H9 (cell line): ENCODE results near the gene POLR2H. TPM values are rescaled to one million over a fixed set of nuclear protein-coding genes. Genes with fewer than 3 reads are reported as not detected.
A peak's percentile ranks its signal among the peaks of the same experiment; 100 is the strongest.

Experiments used
- DNase-seq: peaks from one replicate; pipeline ENCODE4 v3.0.0-alpha.2; 2017
- H2AFZ ChIP-seq: one replicate; pipeline ENCODE4 v1.6.1; 2013; ENCODE audit warnings: mild to moderate bottlenecking, low read length, control low read depth, moderate library complexity
- H2AK5ac ChIP-seq: 2 replicates; pipeline ENCODE4 v1.6.1; 2013; ENCODE audit warnings: low read length, control low read depth, mixed read lengths; ENCODE audit not compliant: insufficient read length
- H2BK120ac ChIP-seq: one replicate; pipeline ENCODE4 v1.6.1; 2013; ENCODE audit warnings: low read depth, mild to moderate bottlenecking, low read length, control low read depth, inconsistent platforms; ENCODE audit not compliant: poor library complexity, severe bottlenecking
- H2BK12ac ChIP-seq: 2 replicates; pipeline ENCODE4 v1.6.1; 2013; ENCODE audit warnings: low read length, control low read depth, mixed read lengths, low read depth; ENCODE audit not compliant: insufficient read length
- H2BK15ac ChIP-seq: 2 replicates; pipeline ENCODE4 v1.6.1; 2013; ENCODE audit warnings: low read depth, low read length, control low read depth
- H2BK20ac ChIP-seq: one replicate; pipeline ENCODE4 v1.6.1; 2013; ENCODE audit warnings: low read depth, mild to moderate bottlenecking, low read length, control low read depth, inconsistent platforms; ENCODE audit not compliant: poor library complexity, severe bottlenecking
- H2BK5ac ChIP-seq: 2 replicates; pipeline ENCODE4 v1.6.1; 2013; ENCODE audit warnings: low read length, control low read depth, mixed read lengths; ENCODE audit not compliant: insufficient read length
- H3K14ac ChIP-seq: 2 replicates; pipeline ENCODE4 v1.6.1; 2013; ENCODE audit warnings: low read length, control low read depth; ENCODE audit not compliant: insufficient read depth
- H3K18ac ChIP-seq: 2 replicates; pipeline ENCODE4 v1.6.1; 2013; ENCODE audit warnings: low read depth, mild to moderate bottlenecking, mixed read lengths, low read length, control low read depth; ENCODE audit not compliant: insufficient read length
- H3K23ac ChIP-seq: 2 replicates; pipeline ENCODE4 v1.6.1; 2013; ENCODE audit warnings: low read length, control low read depth, mixed read lengths, low read depth; ENCODE audit not compliant: insufficient read length
- H3K23me2 ChIP-seq: 2 replicates; pipeline ENCODE4 v1.6.1; 2013; ENCODE audit warnings: low read depth, mild to moderate bottlenecking, mixed read lengths, low read length, control low read depth; ENCODE audit not compliant: insufficient read length, poor library complexity, severe bottlenecking
- H3K27ac ChIP-seq: 2 replicates; pipeline ENCODE4 v1.5.1; 2013; ENCODE audit warnings: low read length, control low read depth, mixed read lengths, low read depth; ENCODE audit not compliant: insufficient read length
- H3K27me3 ChIP-seq: 2 replicates; pipeline ENCODE4 v1.6.1; 2013; ENCODE audit warnings: low read length, control low read depth, inconsistent platforms; ENCODE audit not compliant: insufficient read depth
- H3K4ac ChIP-seq: 2 replicates; pipeline ENCODE4 v1.6.1; 2013; ENCODE audit warnings: low read depth, mild to moderate bottlenecking, control low read depth, inconsistent platforms, low read length, moderate library complexity
- H3K4me1 ChIP-seq: 2 replicates; pipeline ENCODE4 v1.6.1; 2013; ENCODE audit warnings: low read length, control low read depth, inconsistent platforms; ENCODE audit not compliant: insufficient read depth
- H3K4me2 ChIP-seq: 2 replicates; pipeline ENCODE4 v1.6.1; 2013; ENCODE audit warnings: low read length, control low read depth, mixed read lengths; ENCODE audit not compliant: insufficient read length, insufficient read depth
- H3K56ac ChIP-seq: 2 replicates; pipeline ENCODE4 v1.6.1; 2013; ENCODE audit warnings: low read depth, mild to moderate bottlenecking, mixed read lengths, low read length, control low read depth; ENCODE audit not compliant: insufficient read length
- H3K79me1 ChIP-seq: 2 replicates; pipeline ENCODE4 v1.6.1; 2013; ENCODE audit warnings: low read depth, mild to moderate bottlenecking, moderate library complexity, low read length, control low read depth, inconsistent platforms; ENCODE audit not compliant: insufficient read depth, poor library complexity, severe bottlenecking
- H3K79me2 ChIP-seq: 2 replicates; pipeline ENCODE4 v1.6.1; 2013; ENCODE audit warnings: low read length, control low read depth, inconsistent platforms; ENCODE audit not compliant: insufficient read depth
- H3K9ac ChIP-seq: 2 replicates; pipeline ENCODE4 v1.6.1; 2013; ENCODE audit warnings: low read length, control low read depth, mixed read lengths; ENCODE audit not compliant: insufficient read length; ENCODE audit errors: extremely low read depth
- H3K9me3 ChIP-seq: one replicate; pipeline ENCODE4 v1.6.1; 2013; ENCODE audit warnings: low read depth, low read length, inconsistent platforms; ENCODE audit not compliant: control insufficient read depth
- H3T11ph ChIP-seq: one replicate; pipeline ENCODE4 v1.6.1; 2013; ENCODE audit warnings: mild to moderate bottlenecking, low read length, control low read depth, inconsistent platforms
- H4K20me1 ChIP-seq: one replicate; pipeline ENCODE4 v1.6.1; 2013; ENCODE audit not compliant: control insufficient read depth, insufficient read length, insufficient read depth
- H4K5ac ChIP-seq: 2 replicates; pipeline ENCODE4 v1.6.1; 2013; ENCODE audit warnings: low read depth, mild to moderate bottlenecking, mixed read lengths, low read length, control low read depth; ENCODE audit not compliant: insufficient read length
- H4K8ac ChIP-seq: replicated peaks from 2 replicates; pipeline ENCODE4 v1.6.1; 2013; ENCODE audit warnings: low read length, control low read depth, mixed read lengths, low read depth; ENCODE audit not compliant: insufficient read length
- H4K91ac ChIP-seq: 2 replicates; pipeline ENCODE4 v1.6.1; 2013; ENCODE audit warnings: low read depth, mild to moderate bottlenecking, moderate library complexity, mixed read lengths, low read length, control low read depth; ENCODE audit not compliant: insufficient read length
- H3K27ac Mint-ChIP-seq, 3 experiments: 2 replicates in 2 of 3; 3 replicates in 1 of 3; pipeline ENCODE4 v1.8.0; 2020 to 2021; ENCODE audit warnings: mixed read lengths in 3 of 3, mild to moderate bottlenecking in 1 of 3, moderate library complexity in 1 of 3
- H3K27me3 Mint-ChIP-seq: 2 replicates; pipeline ENCODE4 v1.8.0; 2021; ENCODE audit warnings: low read depth, mild to moderate bottlenecking, moderate library complexity, mixed read lengths
- H3K36me3 Mint-ChIP-seq, 3 experiments: 2 replicates in 2 of 3; 3 replicates in 1 of 3; pipeline ENCODE4 v1.8.0; 2020 to 2021; ENCODE audit warnings: low read depth in 3 of 3, mixed read lengths in 3 of 3; ENCODE audit not compliant: insufficient read depth in 1 of 3
- H3K4me1 Mint-ChIP-seq, 2 experiments: 2 replicates each; pipeline ENCODE4 v1.8.0; 2020; ENCODE audit warnings: mixed read lengths in 2 of 2
- H3K4me3 Mint-ChIP-seq, 2 experiments: 2 replicates in 1 of 2; 3 replicates in 1 of 2; pipeline ENCODE4 v1.8.0; 2020 to 2021; ENCODE audit warnings: mild to moderate bottlenecking in 2 of 2, mixed read lengths in 2 of 2, moderate library complexity in 1 of 2
- H3K9me3 Mint-ChIP-seq, 2 experiments: 2 replicates in 1 of 2; 3 replicates in 1 of 2; pipeline ENCODE4 v1.8.0; 2020; ENCODE audit warnings: mild to moderate bottlenecking in 2 of 2, mixed read lengths in 2 of 2, moderate library complexity in 1 of 2
- WGBS: extraction: QIAGEN DNeasy Blood & Tissue Kit; methylation state at CpG from one replicate; pipeline ENCODE4 v1.1.7; 2013; ENCODE audit warnings: missing lambda C conversion rate, low lambda C conversion rate, mixed read lengths; ENCODE audit not compliant: insufficient read length; ENCODE audit errors: extremely low coverage; 5-methylcytosine and 5-hydroxymethylcytosine counted together
- total RNA-seq: library from RNA; stranded (reverse); gene quantifications from 2 replicates; pipeline ENCODE4 v1.2.1, GENCODE V29; 2021
- TF ChIP-seq, protein P1 (sequence below): fragments of 200-600 bp; sonication (generic); conservative IDR thresholded peaks from 3 replicates; pipeline ENCODE4 v1.8.0; 2021; ENCODE audit warnings: antibody characterized with exemption, mild to moderate bottlenecking

Gene POLR2H
- total RNA-seq, 1 experiment from 2014 or later: 115 TPM

DNA sequence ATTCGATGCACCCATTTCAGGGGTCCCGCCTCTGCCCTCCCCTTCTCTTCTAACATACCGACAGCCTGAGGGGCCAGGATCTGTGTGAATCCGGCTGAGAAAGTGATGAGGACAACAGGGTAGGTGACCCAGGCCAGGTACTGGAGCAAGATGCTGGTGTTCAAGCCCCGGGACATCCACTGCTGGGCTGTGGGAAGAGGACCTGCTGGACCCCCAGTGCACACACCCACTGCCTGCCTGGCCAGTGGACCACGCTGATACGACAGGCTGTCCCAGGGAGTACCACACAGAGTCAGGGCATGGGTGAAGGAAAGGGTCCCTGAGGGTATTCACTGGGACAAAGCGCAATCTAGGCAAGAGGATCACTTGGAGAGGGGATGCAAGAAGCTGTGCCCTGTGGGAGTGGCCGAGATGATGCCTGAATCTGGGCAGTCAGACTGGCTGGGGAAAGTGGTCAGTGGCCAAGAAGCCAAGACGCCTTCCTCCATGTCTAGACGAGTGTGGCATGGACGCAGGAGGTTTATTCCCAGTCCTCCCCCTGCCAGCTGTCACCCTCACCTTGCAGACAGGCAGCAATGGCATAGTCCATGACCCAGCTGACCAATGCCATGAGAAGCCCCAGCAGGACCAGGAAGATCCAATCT, 3.3 kb upstream of the POLR2H start:
- H2AFZ ChIP-seq: no peak overlapping the region
- no peak overlapping the region for H3K4me2 ChIP-seq
- H3K27me3 ChIP-seq: no peaks in the 10 kb centered on the region; the same call in 1 of the 2 replicates
- H2BK20ac ChIP-seq: no peak overlapping the region
- no peak overlapping the region for H3K27ac ChIP-seq
- H3K27me3 Mint-ChIP-seq: peaks cover 8% of the 10 kb centered on the region
- H3K14ac ChIP-seq: no peak overlapping the region
- peaks cover 20% of the 10 kb centered on the region for H3K23me2 ChIP-seq
- H3K79me1 ChIP-seq: no peaks in the 10 kb centered on the region
- no peaks in the 10 kb centered on the region; a peak in 1 of 5 replicates for H3K9me3 Mint-ChIP-seq
- no peak overlapping the region for H2AK5ac ChIP-seq
- H3K4me1 Mint-ChIP-seq: peaks cover 18 to 24% of the 10 kb centered on the region in 2 experiments
- TF ChIP-seq, protein P1, sequence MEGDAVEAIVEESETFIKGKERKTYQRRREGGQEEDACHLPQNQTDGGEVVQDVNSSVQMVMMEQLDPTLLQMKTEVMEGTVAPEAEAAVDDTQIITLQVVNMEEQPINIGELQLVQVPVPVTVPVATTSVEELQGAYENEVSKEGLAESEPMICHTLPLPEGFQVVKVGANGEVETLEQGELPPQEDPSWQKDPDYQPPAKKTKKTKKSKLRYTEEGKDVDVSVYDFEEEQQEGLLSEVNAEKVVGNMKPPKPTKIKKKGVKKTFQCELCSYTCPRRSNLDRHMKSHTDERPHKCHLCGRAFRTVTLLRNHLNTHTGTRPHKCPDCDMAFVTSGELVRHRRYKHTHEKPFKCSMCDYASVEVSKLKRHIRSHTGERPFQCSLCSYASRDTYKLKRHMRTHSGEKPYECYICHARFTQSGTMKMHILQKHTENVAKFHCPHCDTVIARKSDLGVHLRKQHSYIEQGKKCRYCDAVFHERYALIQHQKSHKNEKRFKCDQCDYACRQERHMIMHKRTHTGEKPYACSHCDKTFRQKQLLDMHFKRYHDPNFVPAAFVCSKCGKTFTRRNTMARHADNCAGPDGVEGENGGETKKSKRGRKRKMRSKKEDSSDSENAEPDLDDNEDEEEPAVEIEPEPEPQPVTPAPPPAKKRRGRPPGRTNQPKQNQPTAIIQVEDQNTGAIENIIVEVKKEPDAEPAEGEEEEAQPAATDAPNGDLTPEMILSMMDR: no peak
- H3K4ac ChIP-seq: no peak overlapping the region
- H4K8ac ChIP-seq: no peak overlapping the region
- H3K36me3 Mint-ChIP-seq: peaks cover 15 to 36% (median 29%) of the 10 kb centered on the region in 3 experiments; a peak in 6 of 7 replicates
- peak; percentile 21 for DNase-seq
- H3T11ph ChIP-seq: no peak overlapping the region
- no peak overlapping the region for H3K18ac ChIP-seq
- H3K79me2 ChIP-seq: no peaks in the 10 kb centered on the region; the same call in 1 of the 2 replicates
- peaks cover 2% of the 10 kb centered on the region; the same call in 1 of the 2 replicates for H3K4me1 ChIP-seq
- no peak overlapping the region; a peak in 2 of 5 replicates for H3K4me3 Mint-ChIP-seq
- no peak overlapping the region for H2BK12ac ChIP-seq
- H3K9ac ChIP-seq: no peak overlapping the region
- no peak overlapping the region for H3K23ac ChIP-seq
- no peak overlapping the region for H2BK120ac ChIP-seq
- no peak overlapping the region for H4K5ac ChIP-seq
- no CpG with 5 or more reads among the region's 12 CpGs for WGBS
- H4K91ac ChIP-seq: no peak overlapping the region
- H3K27ac Mint-ChIP-seq: no peak overlapping the region
- no peak overlapping the region for H2BK15ac ChIP-seq
- no peaks in the 10 kb centered on the region for H3K9me3 ChIP-seq
- no peak overlapping the region for H2BK5ac ChIP-seq
- H4K20me1 ChIP-seq: no peaks in the 10 kb centered on the region
- H3K56ac ChIP-seq: no peak overlapping the region
